HL-60 (cell line): Measurements from ENCODE around the gene ATP13A3.

ENCODE experiments used
- DNase-seq, 2 experiments: peaks; one replicate each; pipeline ENCODE4 v3.0.0-alpha.2; 2010 to 2020; ENCODE audit warnings: low read depth in 1 of 2, low spot score in 1 of 2
- H3K27ac ChIP-seq: fragments of 250-450 bp; sonication (Bioruptor Pico); replicated peaks from 2 replicates; pipeline ENCODE4 v1.5.1; 2020; ENCODE audit warnings: mild to moderate bottlenecking, moderate library complexity
- H3K27me3 ChIP-seq: fragments of 250-450 bp; sonication (Bioruptor Pico); 2 replicates; pipeline ENCODE4 v1.5.1; 2021; ENCODE audit warnings: mild to moderate bottlenecking, moderate library complexity; ENCODE audit not compliant: insufficient read depth, poor library complexity, severe bottlenecking
- H3K4me3 ChIP-seq: replicated peaks from 2 replicates; pipeline ENCODE4 v1.5.1; 2011; ENCODE audit warnings: mild to moderate bottlenecking, control low read depth, low read length; ENCODE audit not compliant: insufficient read depth
- CTCF ChIP-seq: IDR thresholded peaks from one replicate; pipeline ENCODE4 v1.5.1; 2011; ENCODE audit warnings: low read length, control low read depth, inconsistent platforms; ENCODE audit not compliant: insufficient read depth
- GABPA ChIP-seq: IDR thresholded peaks from 2 replicates; pipeline ENCODE4 v1.6.1; 2012; ENCODE audit warnings: low read depth
- POLR2AphosphoS5 ChIP-seq: IDR thresholded peaks from 2 replicates; pipeline ENCODE4 v1.6.1; 2012; ENCODE audit warnings: low read depth
- REST ChIP-seq: IDR thresholded peaks from 2 replicates; pipeline ENCODE4 v1.6.1; 2012; ENCODE audit warnings: low read depth; ENCODE audit not compliant: insufficient replicate concordance
- SPI1 ChIP-seq: IDR thresholded peaks from 2 replicates; pipeline ENCODE4 v1.6.1; 2012; ENCODE audit warnings: low read depth, mild to moderate bottlenecking, borderline replicate concordance

The ATP13A3 gene

DNA sequence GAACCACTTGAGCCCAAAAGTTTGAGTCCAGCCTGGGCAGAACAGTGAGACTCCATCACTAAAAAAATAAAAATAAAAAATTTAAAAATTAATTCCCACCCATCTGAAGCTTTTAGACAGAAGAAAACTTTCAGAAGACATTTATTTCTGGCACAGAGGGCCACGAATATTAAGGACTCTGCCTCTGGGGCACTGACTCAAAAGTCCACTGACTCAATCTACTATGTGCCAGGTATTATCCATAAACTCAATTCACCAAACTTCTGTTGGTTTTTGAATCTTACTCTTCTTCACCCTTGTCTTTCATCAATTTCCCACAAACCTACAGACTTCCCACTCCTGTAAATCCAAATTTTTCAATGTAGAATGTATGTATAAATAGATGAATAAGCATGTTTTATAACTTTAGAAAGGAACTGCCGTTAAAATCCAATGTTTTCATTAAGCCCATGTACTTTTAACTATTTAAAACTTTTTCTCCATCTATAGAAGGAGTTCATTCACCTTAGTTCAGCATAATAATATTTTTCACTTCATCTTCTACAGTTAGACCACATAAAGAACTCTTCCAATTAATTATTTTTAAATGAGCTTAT is 19.9 kb downstream of the ATP13A3 start:
- TF ChIP-seq POLR2AphosphoS5 (no peak), REST (no peak), SPI1 (no peak), CTCF (no peak), GABPA (no peak)
- DNase-seq: no peak
- Histone ChIP-seq H3K27ac (no peak overlapping the region), H3K27me3 (no peaks in the 10 kb centered on the region), H3K4me3 (no peak overlapping the region)

DNA sequence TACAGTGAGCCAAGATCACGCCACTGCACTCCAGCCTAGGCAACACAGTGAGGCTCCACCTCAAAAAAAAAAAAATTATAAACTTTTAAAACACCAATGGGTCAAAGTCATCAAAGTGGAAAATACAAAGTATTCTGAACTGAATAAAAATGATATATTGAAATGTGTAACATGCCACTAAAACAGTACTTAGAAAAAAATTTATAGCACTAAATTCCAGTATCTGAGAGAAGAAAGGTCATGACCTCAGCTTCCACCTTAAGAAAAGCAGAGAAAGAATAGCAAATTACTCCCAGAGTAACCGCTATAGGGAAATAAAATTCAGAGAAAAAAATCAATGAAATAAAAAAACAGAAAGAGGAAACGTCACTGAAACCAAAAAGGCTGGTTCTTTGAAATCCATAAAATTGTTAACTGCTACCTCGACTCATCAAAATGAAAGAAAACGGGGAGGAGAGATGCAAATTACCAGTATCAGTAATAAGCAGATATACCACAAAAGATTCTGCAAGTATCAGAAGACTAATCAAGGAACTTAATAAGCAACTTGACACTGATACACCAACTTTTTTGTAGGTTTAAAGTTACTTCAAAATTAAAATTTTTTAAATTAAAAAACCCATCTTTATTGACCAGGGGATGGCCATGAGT is 20.8 kb downstream of the ATP13A3 start:
- Histone ChIP-seq H3K4me3 (no peak overlapping the region), H3K27ac (no peak overlapping the region), H3K27me3 (no peaks in the 10 kb centered on the region)
- DNase-seq: no peak
- TF ChIP-seq SPI1 (no peak), POLR2AphosphoS5 (no peak), REST (no peak), GABPA (no peak), CTCF (no peak)

- no peak overlapping the region for H3K4me3 ChIP-seq
- no peak for TF ChIP-seq REST
- TF ChIP-seq POLR2AphosphoS5: no peak
- no peak for TF ChIP-seq SPI1
- TF ChIP-seq CTCF: no peak
- TF ChIP-seq GABPA: no peak
- H3K27ac ChIP-seq: no peak overlapping the region
- H3K27me3 ChIP-seq: no peaks in the 10 kb centered on the region
- DNase-seq: no peak
Observed at GRCh38 chr3:194465246-194465645, 21.6 kb downstream of the ATP13A3 start.
